Thyroid gland (tissue), 4 donors: Measurements from ENCODE around the gene ZNF33A. TPM values are rescaled to one million over a fixed set of nuclear protein-coding genes. Genes with fewer than 3 reads are reported as not detected.
A peak's percentile ranks its signal among the peaks of the same experiment; 100 is the strongest.
"Not testable (repeated sequence)": the region's sequence is repeated elsewhere in the genome, so short reads cannot be mapped to it uniquely, and the experiment has no call there.

Experiments used
- DNase-seq, 2 donors: peaks; one replicate each; pipeline ENCODE4 v3.0.0-alpha.2; 2019
- H3K27ac ChIP-seq, 3 donors: fragments of 200-600 bp; sonication (generic); 1 replicate in 2 of 3; 2 replicates in 1 of 3; pipeline ENCODE4 v1.5.1; 2016 to 2019; ENCODE audit warnings: mild to moderate bottlenecking in 1 of 3, moderate library complexity in 1 of 3
- H3K27me3 ChIP-seq: fragments of 200-600 bp; sonication (generic); one replicate; pipeline ENCODE4 v1.5.1; 2019
- H3K36me3 ChIP-seq, 2 donors: fragments of 200-600 bp; sonication (generic); one replicate each; pipeline ENCODE4 v1.5.1; 2016 to 2019
- H3K4me1 ChIP-seq, 2 donors: fragments of 200-600 bp; sonication (generic); one replicate each; pipeline ENCODE4 v1.5.1; 2017 to 2019
- H3K4me3 ChIP-seq, 3 donors: fragments of 200-600 bp; sonication (generic); replicated peaks in 1 of 3; 1 replicate in 2 of 3; 2 replicates in 1 of 3; pipeline ENCODE4 v1.5.1; 2016; ENCODE audit warnings: mild to moderate bottlenecking in 1 of 3
- H3K9me3 ChIP-seq: fragments of 200-600 bp; sonication (generic); one replicate; pipeline ENCODE4 v1.5.1; 2017
- CTCF ChIP-seq, 6 experiments: fragments of 200-600 bp in 3 of 6; fragments of 450-650 bp in 3 of 6; sonication (generic) in 3 of 6; IDR thresholded peaks; one replicate each; pipeline ENCODE4 v1.5.1; 2016 to 2019; ENCODE audit warnings: antibody characterized with exemption in 6 of 6, mild to moderate bottlenecking in 2 of 6, inconsistent platforms in 1 of 6, moderate library complexity in 1 of 6
- POLR2A ChIP-seq, 2 donors: fragments of 450-650 bp; IDR thresholded peaks; one replicate each; pipeline ENCODE4 v1.6.1; 2017; ENCODE audit warnings: antibody characterized with exemption in 2 of 2, mild to moderate bottlenecking in 2 of 2, moderate library complexity in 1 of 2
- WGBS, 2 donors: methylation state at CpG; one replicate each; pipeline ENCODE4 v1.1.5; 2017; 5-methylcytosine and 5-hydroxymethylcytosine counted together
- intact Hi-C: fragments of 100-400 bp; cut with DNase I; formaldehyde crosslinking; loops from one replicate; pipeline ENCODE4 v1.15.1; 2023
- total RNA-seq, 4 donors: library from RNA; depleted of rRNA; stranded (reverse); fragments of >200 nt; gene quantifications; one replicate each; pipeline ENCODE4 v1.2.3, GENCODE V29; 2016

The ZNF33A gene
- total RNA-seq, 4 donors from 2014 or later = 34.3 to 71.3 (median 46.3) TPM

DNA sequence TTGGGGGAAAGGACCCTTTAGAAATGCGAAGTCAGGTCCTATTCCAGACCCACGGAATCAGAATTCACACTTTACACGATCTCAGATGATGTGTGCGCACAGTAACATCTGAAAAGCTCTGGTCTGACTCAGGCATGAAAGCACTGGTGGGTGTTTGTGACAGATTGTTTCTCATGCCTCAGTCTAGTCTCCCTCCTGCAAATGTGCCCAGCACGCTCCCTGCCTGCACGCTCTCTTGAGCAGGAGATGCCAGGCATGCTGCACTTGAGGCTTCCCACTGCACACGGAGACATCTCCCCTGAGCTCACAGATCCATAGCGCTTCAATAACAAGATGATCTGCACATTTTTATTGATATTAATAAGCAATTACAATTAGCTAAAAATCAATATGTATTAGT is 60.0 kb downstream of the ZNF33A start:
- Histone ChIP-seq H3K4me1 (no peaks in the 10 kb centered on the region), H3K4me3 (no peak overlapping the region), H3K36me3 (no peaks in the 10 kb centered on the region), H3K27ac (no peak overlapping the region), H3K27me3 (no peaks in the 10 kb centered on the region), H3K9me3 (no peaks in the 10 kb centered on the region)
- WGBS, 2 donors = 79 to 81% methylated on average over 8 of the region's 8 CpGs
- TF ChIP-seq CTCF (IDR thresholded peaks at IDR 0.05) = no peak
- no peak for TF ChIP-seq POLR2A (IDR thresholded peaks at IDR 0.05)
- no peak for DNase-seq
- intact Hi-C loops = no loop called here

- Histone ChIP-seq H3K27ac (no peak overlapping the region), H3K9me3 (no peaks in the 10 kb centered on the region), H3K4me3 (no peak overlapping the region), H3K4me1 (no peaks in the 10 kb centered on the region), H3K27me3 (no peaks in the 10 kb centered on the region), H3K36me3 (no peaks in the 10 kb centered on the region)
- TF ChIP-seq CTCF (IDR thresholded peaks at IDR 0.05) (no peak), POLR2A (IDR thresholded peaks at IDR 0.05) (no peak)
- no peak for DNase-seq
- intact Hi-C loops = no loop called here
Observed at GRCh38 chr10:38072552-38072951, 62.1 kb downstream of the ZNF33A start.

- Histone ChIP-seq H3K4me3 (no peak overlapping the region), H3K4me1 (no peaks in the 10 kb centered on the region), H3K36me3 (no peaks in the 10 kb centered on the region), H3K27ac (no peak overlapping the region), H3K9me3 (no peaks in the 10 kb centered on the region), H3K27me3 (no peaks in the 10 kb centered on the region)
- intact Hi-C loops = no loop called here
- DNase-seq = no peak
- WGBS, 2 donors = 79 to 81% methylated on average over 2 of the region's 2 CpGs
- TF ChIP-seq CTCF (IDR thresholded peaks at IDR 0.05) (no peak), POLR2A (IDR thresholded peaks at IDR 0.05) (no peak)
Observed at GRCh38 chr10:38076687-38077086, 66.2 kb downstream of the ZNF33A start.

GRCh38 chr10:38093318-38093717 is 82.8 kb downstream of the ZNF33A start:
- DNase-seq, H3K9me3 ChIP-seq, H3K27me3 ChIP-seq, H3K4me1 ChIP-seq, H3K27ac ChIP-seq: not testable (repeated sequence)
- peaks cover 10 to 12% of the 10 kb centered on the region in 2 donors for H3K36me3 ChIP-seq
- H3K4me3 ChIP-seq = peak overlapping the region in 1 of 3 donors; percentile 88
- intact Hi-C loops = loop anchor here (10.0 kb wide), 1 partner anchor 119 kb away; the partner anchor contains the start of gene ZNF25
- WGBS, 2 donors = 93 to 95% methylated on average over 15 of the region's 15 CpGs

DNA sequence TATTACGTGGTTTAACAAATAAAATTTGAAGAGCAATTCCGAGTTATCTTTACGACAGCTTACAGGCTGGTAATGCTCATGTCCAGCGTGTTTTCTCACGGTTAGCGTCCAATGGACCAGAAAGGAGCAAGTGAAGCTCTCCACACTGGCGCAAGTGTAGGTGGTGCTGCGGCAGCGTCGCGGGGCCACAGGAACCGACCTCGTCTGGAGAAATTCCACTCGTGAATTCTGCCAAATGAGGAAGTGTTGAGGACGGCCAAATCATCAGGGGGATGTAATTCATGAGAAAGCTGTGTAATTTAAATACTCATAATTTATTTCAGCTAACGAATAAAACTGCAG is 83.3 kb downstream of the ZNF33A start:
- no peak for DNase-seq
- Histone ChIP-seq H3K4me1 (peaks cover 7 to 8% of the 10 kb centered on the region in 2 donors), H3K4me3 (peak overlapping the region; percentile 25 to 88 (median 86)), H3K9me3 (no peaks in the 10 kb centered on the region), H3K27me3 (no peaks in the 10 kb centered on the region), H3K27ac (peak overlapping the region in 2 of 3 donors; percentile 81 to 90), H3K36me3 (peaks cover 10 to 14% of the 10 kb centered on the region in 2 donors)
- intact Hi-C loops = loop anchor here (10.0 kb wide), 1 partner anchor 119 kb away; the partner anchor contains the start of gene ZNF25
- WGBS, 2 donors = 9 to 13% methylated on average over 16 of the region's 16 CpGs
- TF ChIP-seq POLR2A (IDR thresholded peaks at IDR 0.05) (no peak), CTCF (IDR thresholded peaks at IDR 0.05) (no peak)
